ENCODE data around the gene ARHGAP26.

GRCh38 chr5:142966121-142966420, 195.9 kb downstream of the ARHGAP26 start:
- TF ChIP-seq CTCF (IDR thresholded peaks at IDR 0.05; ENCODE audit: low read depth, low read length, missing input control): no peak
- no peak for TF ChIP-seq REST (IDR thresholded peaks at IDR 0.05)
- TF ChIP-seq MAX (IDR thresholded peaks at IDR 0.05): no peak
- no peak for TF ChIP-seq YY1 (IDR thresholded peaks at IDR 0.05)

Data from liver (tissue), 2 donors.